Right atrium auricular region (tissue), 2 donors: ENCODE data around the gene WWOX. TPM values are rescaled to one million over a fixed set of nuclear protein-coding genes. Genes with fewer than 3 reads are reported as not detected.
A peak's percentile ranks its signal among the peaks of the same experiment; 100 is the strongest.

Experiments
- DNase-seq: peaks from one replicate; pipeline ENCODE4 v3.0.0-alpha.2; 2019; ENCODE audit warnings: low spot score
- H3K27ac ChIP-seq, 2 donors: fragments of 200-600 bp; sonication (generic); 1 replicate in 1 of 2; 2 replicates in 1 of 2; pipeline ENCODE4 v1.5.1; 2016 to 2019
- H3K27me3 ChIP-seq, 2 donors: fragments of 200-600 bp; sonication (generic); one replicate each; pipeline versions ENCODE4 v1.5.1 to v1.6.0; 2017 to 2019
- H3K36me3 ChIP-seq: fragments of 200-600 bp; sonication (generic); one replicate; pipeline ENCODE4 v1.5.1; 2016
- H3K4me1 ChIP-seq, 2 donors: fragments of 200-600 bp; sonication (generic); one replicate each; pipeline versions ENCODE4 v1.5.1 to v1.6.0; 2017 to 2019
- H3K4me3 ChIP-seq, 2 donors: fragments of 200-600 bp; sonication (generic); 1 replicate in 1 of 2; 2 replicates in 1 of 2; pipeline ENCODE4 v1.5.1; 2017 to 2019; ENCODE audit warnings: mild to moderate bottlenecking in 1 of 2, moderate library complexity in 1 of 2
- H3K9me3 ChIP-seq, 2 donors: fragments of 200-600 bp; sonication (generic); one replicate each; pipeline ENCODE4 v1.5.1; 2019
- total RNA-seq, 2 donors: library from RNA; depleted of rRNA; stranded (reverse); fragments of >200 nt; gene quantifications; one replicate each; pipeline ENCODE4 v1.1.0, GENCODE V29; 2016
- TF ChIP-seq, protein P1 (sequence below), 2 donors: fragments of 200-600 bp; sonication (generic); IDR thresholded peaks; one replicate each; pipeline ENCODE4 v1.5.1; 2019; ENCODE audit warnings: antibody characterized with exemption in 2 of 2

WWOX gene
- total RNA-seq, 2 donors from 2014 or later = 14.8 to 20.8 TPM

DNA sequence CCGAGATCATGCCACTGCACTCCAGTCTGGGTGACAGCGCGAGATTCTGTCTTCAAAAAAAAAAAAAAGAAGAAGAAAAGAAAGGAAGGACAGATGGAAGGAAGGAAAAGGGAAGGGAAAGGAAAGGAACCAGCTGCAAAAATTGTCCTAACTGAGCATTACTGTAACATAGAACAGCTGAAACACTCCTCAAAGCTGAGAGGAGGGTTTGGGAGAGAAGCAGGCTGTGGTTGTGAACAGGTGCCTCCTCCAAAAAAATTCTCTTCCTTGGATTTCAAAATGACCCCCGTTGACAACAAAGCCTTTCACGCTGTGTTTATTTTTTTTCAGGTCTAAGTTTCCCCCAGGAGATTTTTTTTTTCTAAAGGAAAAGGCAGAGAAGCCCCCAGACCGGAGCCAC, 541.4 kb downstream of the WWOX start:
- H3K36me3 ChIP-seq = no peaks in the 10 kb centered on the region
- no peak overlapping the region for H3K27ac ChIP-seq
- H3K4me1 ChIP-seq = no peaks in the 10 kb centered on the region
- no peaks in the 10 kb centered on the region for H3K27me3 ChIP-seq
- no peak for DNase-seq
- H3K4me3 ChIP-seq = no peak overlapping the region
- H3K9me3 ChIP-seq = no peaks in the 10 kb centered on the region
- TF ChIP-seq, protein P1, sequence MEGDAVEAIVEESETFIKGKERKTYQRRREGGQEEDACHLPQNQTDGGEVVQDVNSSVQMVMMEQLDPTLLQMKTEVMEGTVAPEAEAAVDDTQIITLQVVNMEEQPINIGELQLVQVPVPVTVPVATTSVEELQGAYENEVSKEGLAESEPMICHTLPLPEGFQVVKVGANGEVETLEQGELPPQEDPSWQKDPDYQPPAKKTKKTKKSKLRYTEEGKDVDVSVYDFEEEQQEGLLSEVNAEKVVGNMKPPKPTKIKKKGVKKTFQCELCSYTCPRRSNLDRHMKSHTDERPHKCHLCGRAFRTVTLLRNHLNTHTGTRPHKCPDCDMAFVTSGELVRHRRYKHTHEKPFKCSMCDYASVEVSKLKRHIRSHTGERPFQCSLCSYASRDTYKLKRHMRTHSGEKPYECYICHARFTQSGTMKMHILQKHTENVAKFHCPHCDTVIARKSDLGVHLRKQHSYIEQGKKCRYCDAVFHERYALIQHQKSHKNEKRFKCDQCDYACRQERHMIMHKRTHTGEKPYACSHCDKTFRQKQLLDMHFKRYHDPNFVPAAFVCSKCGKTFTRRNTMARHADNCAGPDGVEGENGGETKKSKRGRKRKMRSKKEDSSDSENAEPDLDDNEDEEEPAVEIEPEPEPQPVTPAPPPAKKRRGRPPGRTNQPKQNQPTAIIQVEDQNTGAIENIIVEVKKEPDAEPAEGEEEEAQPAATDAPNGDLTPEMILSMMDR (IDR thresholded peaks at IDR 0.05) = no peak

DNA sequence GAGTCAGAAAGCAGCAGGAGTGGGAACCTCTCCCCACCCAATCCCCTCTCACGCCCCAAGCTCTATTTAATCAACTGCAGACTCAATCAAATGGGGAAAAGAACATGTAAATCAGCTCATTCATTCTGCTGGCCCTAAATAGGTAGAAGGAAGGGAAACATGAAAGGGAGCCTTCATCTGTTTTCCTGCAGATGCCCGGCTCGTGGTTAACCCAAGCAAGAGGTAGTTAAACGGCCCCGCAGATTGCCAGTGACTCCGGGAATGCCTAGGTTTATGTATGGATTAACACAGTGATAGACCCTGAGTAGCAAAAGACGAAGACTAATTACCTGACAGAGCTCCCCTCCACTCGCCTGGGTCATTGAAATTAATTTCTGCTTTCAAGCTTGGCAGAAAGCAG, 542.0 kb downstream of the WWOX start:
- no peak for DNase-seq
- no peak overlapping the region for H3K4me3 ChIP-seq
- no peak overlapping the region for H3K27ac ChIP-seq
- no peaks in the 10 kb centered on the region for H3K4me1 ChIP-seq
- H3K36me3 ChIP-seq = no peaks in the 10 kb centered on the region
- no peaks in the 10 kb centered on the region for H3K9me3 ChIP-seq
- TF ChIP-seq, protein P1 (IDR thresholded peaks at IDR 0.05) = no peak
- no peaks in the 10 kb centered on the region for H3K27me3 ChIP-seq

- Histone ChIP-seq H3K36me3 (no peaks in the 10 kb centered on the region), H3K27me3 (no peaks in the 10 kb centered on the region)
These were observed 543.3 kb downstream of the WWOX start for GRCh38 chr16:78642621-78643285.

DNA sequence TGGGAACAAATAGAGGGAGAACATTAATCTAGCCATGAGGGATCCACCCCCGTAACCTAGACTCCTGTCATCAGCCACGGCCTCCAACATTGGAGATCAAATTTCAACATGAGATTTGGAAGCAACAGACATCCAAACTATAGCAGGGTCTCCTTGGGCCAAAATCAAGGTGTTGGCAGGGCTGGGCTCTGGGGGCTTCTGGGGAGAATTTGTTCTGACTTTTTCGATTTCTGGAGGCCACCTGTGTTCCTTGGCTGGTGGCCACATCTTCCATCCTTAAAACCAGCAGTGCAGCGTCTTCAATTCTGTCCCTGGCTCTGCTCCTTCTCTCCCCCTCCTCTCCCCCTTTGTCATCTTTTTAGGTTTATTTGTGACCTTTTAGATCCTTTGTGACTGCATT, 546.2 kb downstream of the WWOX start:
- Histone ChIP-seq H3K36me3 (no peaks in the 10 kb centered on the region), H3K4me1 (peaks cover 0 to 18% of the 10 kb centered on the region in 2 donors), H3K27ac (no peak overlapping the region), H3K4me3 (no peak overlapping the region), H3K9me3 (no peaks in the 10 kb centered on the region), H3K27me3 (no peaks in the 10 kb centered on the region)
- DNase-seq = no peak
- TF ChIP-seq, protein P1 (IDR thresholded peaks at IDR 0.05) = no peak

More at GRCh38 chr16:78642621-78643285, 543.3 kb downstream of the WWOX start:
- H3K27ac ChIP-seq = no peak overlapping the region
- no peak overlapping the region for H3K4me3 ChIP-seq
- H3K9me3 ChIP-seq = no peaks in the 10 kb centered on the region
- DNase-seq = no peak
- peaks cover 0 to 8% of the 10 kb centered on the region in 2 donors for H3K4me1 ChIP-seq
- TF ChIP-seq, protein P1 (IDR thresholded peaks at IDR 0.05) = no peak

GRCh38 chr16:78647019-78647418, 547.6 kb downstream of the WWOX start:
- DNase-seq = no peak

More at GRCh38 chr16:78647019-78647418, 547.6 kb downstream of the WWOX start:
- no peaks in the 10 kb centered on the region for H3K9me3 ChIP-seq
- H3K27me3 ChIP-seq = no peaks in the 10 kb centered on the region
- TF ChIP-seq, protein P1 (IDR thresholded peaks at IDR 0.05) = no peak
- no peak overlapping the region for H3K4me3 ChIP-seq
- H3K4me1 ChIP-seq = peaks cover 0 to 18% of the 10 kb centered on the region in 2 donors
- peak overlapping the region in 1 of 2 donors; percentile 31 for H3K27ac ChIP-seq
- H3K36me3 ChIP-seq = no peaks in the 10 kb centered on the region
